ENCODE data around the gene ALOX5. TPM values are rescaled to one million over a fixed set of nuclear protein-coding genes. Genes with fewer than 3 reads are reported as not detected.
"Not testable (repeated sequence)": the region's sequence is repeated elsewhere in the genome, so short reads cannot be mapped to it uniquely, and the experiment has no call there.

ALOX5 gene
- total RNA-seq, 1 donor from 2014 or later = not detected

GRCh38 chr10:45353186-45353585, 20.8 kb upstream of the ALOX5 start:
- H3K4me1 Mint-ChIP-seq (ENCODE audit: low read depth) = no peaks in the 10 kb centered on the region
- H3K27me3 Mint-ChIP-seq (ENCODE audit: low read depth) = peaks cover 24% of the 10 kb centered on the region
- H3K9me3 Mint-ChIP-seq (ENCODE audit: low read depth) = peaks cover 5% of the 10 kb centered on the region
- TF ChIP-seq CTCF (IDR thresholded peaks at IDR 0.05) = no peak
- no peak overlapping the region for H3K27ac Mint-ChIP-seq (ENCODE audit: unreplicated experiment)
- H3K4me3 Mint-ChIP-seq (ENCODE audit: unreplicated experiment) = no peak overlapping the region
- H3K36me3 Mint-ChIP-seq (ENCODE audit: low read depth) = no peaks in the 10 kb centered on the region
- no peak for DNase-seq (ENCODE audit: low spot score)

- peaks cover 27% of the 10 kb centered on the region for H3K27me3 Mint-ChIP-seq (ENCODE audit: low read depth)
- H3K9me3 Mint-ChIP-seq (ENCODE audit: low read depth) = peaks cover 2% of the 10 kb centered on the region
- no peak overlapping the region for H3K4me3 Mint-ChIP-seq (ENCODE audit: unreplicated experiment)
- no peaks in the 10 kb centered on the region for H3K4me1 Mint-ChIP-seq (ENCODE audit: low read depth)
- no peak overlapping the region for H3K27ac Mint-ChIP-seq (ENCODE audit: unreplicated experiment)
- TF ChIP-seq CTCF (IDR thresholded peaks at IDR 0.05) = no peak
- H3K36me3 Mint-ChIP-seq (ENCODE audit: low read depth) = no peaks in the 10 kb centered on the region
- no peak for DNase-seq (ENCODE audit: low spot score)
Measured at GRCh38 chr10:45354261-45354660, 19.8 kb upstream of the ALOX5 start.

GRCh38 chr10:45355494-45355893, 18.5 kb upstream of the ALOX5 start:
- no peak overlapping the region for H3K27ac Mint-ChIP-seq (ENCODE audit: unreplicated experiment)
- no peak for TF ChIP-seq CTCF (IDR thresholded peaks at IDR 0.05)
- peaks cover 37% of the 10 kb centered on the region for H3K27me3 Mint-ChIP-seq (ENCODE audit: low read depth)
- DNase-seq (ENCODE audit: low spot score) = no peak
- H3K4me1 Mint-ChIP-seq (ENCODE audit: low read depth) = no peaks in the 10 kb centered on the region
- peaks cover 2% of the 10 kb centered on the region for H3K36me3 Mint-ChIP-seq (ENCODE audit: low read depth)
- no peak overlapping the region for H3K4me3 Mint-ChIP-seq (ENCODE audit: unreplicated experiment)
- no peaks in the 10 kb centered on the region for H3K9me3 Mint-ChIP-seq (ENCODE audit: low read depth)

GRCh38 chr10:45358961-45359360, 15.1 kb upstream of the ALOX5 start:
- H3K27ac Mint-ChIP-seq (ENCODE audit: unreplicated experiment); DNase-seq (ENCODE audit: low spot score); H3K4me1 Mint-ChIP-seq (ENCODE audit: low read depth); H3K9me3 Mint-ChIP-seq (ENCODE audit: low read depth); H3K36me3 Mint-ChIP-seq (ENCODE audit: low read depth); H3K4me3 Mint-ChIP-seq (ENCODE audit: unreplicated experiment): not testable (repeated sequence)
- H3K27me3 Mint-ChIP-seq (ENCODE audit: low read depth) = peaks cover 47% of the 10 kb centered on the region

GRCh38 chr10:45361983-45362799, 11.8 kb upstream of the ALOX5 start:
- not testable (repeated sequence) for H3K27ac Mint-ChIP-seq (ENCODE audit: unreplicated experiment); H3K36me3 Mint-ChIP-seq (ENCODE audit: low read depth); H3K4me3 Mint-ChIP-seq (ENCODE audit: unreplicated experiment); H3K4me1 Mint-ChIP-seq (ENCODE audit: low read depth); DNase-seq (ENCODE audit: low spot score); H3K9me3 Mint-ChIP-seq (ENCODE audit: low read depth)
- peaks cover 46% of the 10 kb centered on the region for H3K27me3 Mint-ChIP-seq (ENCODE audit: low read depth)

GRCh38 chr10:45367643-45368042, 6.4 kb upstream of the ALOX5 start:
- peaks cover 49% of the 10 kb centered on the region for H3K27me3 Mint-ChIP-seq (ENCODE audit: low read depth)
- DNase-seq (ENCODE audit: low spot score); H3K4me3 Mint-ChIP-seq (ENCODE audit: unreplicated experiment); H3K36me3 Mint-ChIP-seq (ENCODE audit: low read depth); H3K27ac Mint-ChIP-seq (ENCODE audit: unreplicated experiment); H3K4me1 Mint-ChIP-seq (ENCODE audit: low read depth); H3K9me3 Mint-ChIP-seq (ENCODE audit: low read depth): not testable (repeated sequence)

GRCh38 chr10:45368181-45368580, 5.8 kb upstream of the ALOX5 start:
- peaks cover 50% of the 10 kb centered on the region for H3K27me3 Mint-ChIP-seq (ENCODE audit: low read depth)
- DNase-seq (ENCODE audit: low spot score) = no peak
- no peak overlapping the region for H3K27ac Mint-ChIP-seq (ENCODE audit: unreplicated experiment)
- no peak for TF ChIP-seq CTCF (IDR thresholded peaks at IDR 0.05)
- H3K36me3 Mint-ChIP-seq (ENCODE audit: low read depth) = no peaks in the 10 kb centered on the region
- peaks cover 4% of the 10 kb centered on the region for H3K4me1 Mint-ChIP-seq (ENCODE audit: low read depth)
- no peak overlapping the region for H3K4me3 Mint-ChIP-seq (ENCODE audit: unreplicated experiment)
- peaks cover 4% of the 10 kb centered on the region for H3K9me3 Mint-ChIP-seq (ENCODE audit: low read depth)

Measured in chondrocyte (in vitro differentiated cells).